Measurements from ENCODE around the gene CPM.
"Not testable (repeated sequence)": the region's sequence is repeated elsewhere in the genome, so short reads cannot be mapped to it uniquely, and the experiment has no call there.

The CPM gene

DNA sequence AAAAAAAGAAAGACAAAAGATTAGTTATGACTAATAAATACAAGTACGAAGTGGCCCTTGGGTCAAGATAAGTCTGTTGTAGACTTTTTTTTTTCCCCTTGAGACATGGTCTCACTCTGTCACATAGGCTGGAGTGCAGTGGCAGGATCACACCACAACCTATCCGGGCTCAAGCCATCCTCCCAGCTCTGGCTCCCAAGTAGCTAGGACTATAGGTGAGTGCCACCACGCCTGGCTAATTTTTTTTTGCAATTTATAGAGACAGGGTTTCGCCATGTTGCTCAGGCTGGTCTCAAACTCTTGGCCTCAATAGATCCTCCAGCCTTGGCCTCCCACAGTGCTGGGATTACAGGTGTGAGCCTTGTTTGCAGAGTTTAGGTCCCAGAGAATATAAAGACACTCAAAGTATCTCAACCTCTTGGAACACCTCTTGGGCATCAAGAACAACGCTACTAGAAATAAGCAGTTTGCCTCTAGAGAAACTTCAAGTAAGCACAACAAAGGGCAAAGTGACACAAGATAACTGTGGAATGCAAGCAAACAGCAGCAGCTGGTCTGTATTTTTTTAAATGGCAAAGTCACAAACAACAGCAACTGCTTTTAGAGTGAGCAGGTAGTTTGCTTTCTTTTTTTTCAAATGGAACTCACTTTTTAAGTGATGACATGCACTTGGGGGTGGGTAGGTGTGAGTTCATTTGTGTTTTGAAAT is 128.9 kb downstream of the CPM start:
- DNase-seq, result no peak

DNA sequence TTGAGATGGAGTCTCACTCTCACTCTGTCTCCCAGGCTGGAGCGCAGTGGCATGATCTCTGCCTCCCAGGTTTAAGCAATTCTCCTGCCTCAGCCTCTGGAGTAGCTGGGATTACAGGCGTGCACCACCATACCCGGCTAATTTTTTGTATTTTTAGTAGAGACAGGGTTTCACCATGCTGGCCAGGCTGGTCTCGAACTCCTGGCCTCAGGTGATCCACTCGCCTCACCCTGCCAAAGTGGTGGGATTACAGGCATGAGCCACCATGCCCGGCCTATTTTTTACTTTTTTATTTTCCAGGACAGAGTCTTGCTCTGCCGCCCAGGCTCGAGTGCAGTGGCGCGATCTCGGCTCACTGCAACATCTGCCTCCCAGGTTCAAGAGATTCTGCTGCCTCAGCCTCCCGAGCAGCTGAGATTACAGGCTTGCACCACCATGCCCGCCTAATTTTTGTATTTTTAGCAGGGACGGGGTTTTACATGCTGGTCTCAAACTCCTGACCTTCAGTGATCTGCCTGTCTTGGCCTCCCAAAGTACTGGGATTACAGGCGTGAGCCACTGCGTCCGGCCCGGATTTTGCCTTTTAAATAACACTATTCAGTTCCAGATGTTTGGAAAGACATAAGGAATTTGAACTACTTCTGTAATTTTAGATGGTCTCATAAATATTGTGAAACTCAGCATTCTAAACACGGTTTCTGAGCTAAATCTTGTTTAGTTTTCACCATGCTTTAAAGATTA is 129.9 kb downstream of the CPM start:
- not testable (repeated sequence) for DNase-seq

DNA sequence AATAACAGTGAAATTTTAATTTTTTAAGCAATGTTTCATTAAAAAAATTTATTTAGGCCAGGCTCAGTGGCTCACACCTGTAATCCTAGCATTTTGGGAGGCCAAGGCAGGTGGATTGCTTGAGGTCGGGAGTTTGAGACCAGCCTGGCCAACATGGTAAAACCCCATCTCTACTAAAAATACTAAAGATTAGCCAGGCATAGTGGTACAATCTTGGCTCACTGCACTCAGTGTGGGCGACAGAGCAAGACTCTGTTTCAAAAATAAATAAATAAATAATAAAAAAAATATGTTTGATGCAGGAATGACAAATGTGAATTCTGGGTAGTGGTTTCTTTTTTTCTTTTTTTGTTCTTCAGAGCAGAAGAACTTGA is 130.6 kb downstream of the CPM start:
- not testable (repeated sequence) for DNase-seq

Data from fibroblast of upper back skin (primary cell).